ENCODE results near the gene AIRE.
"Not testable (repeated sequence)": the region's sequence is repeated elsewhere in the genome, so short reads cannot be mapped to it uniquely, and the experiment has no call there.

The AIRE gene

DNA sequence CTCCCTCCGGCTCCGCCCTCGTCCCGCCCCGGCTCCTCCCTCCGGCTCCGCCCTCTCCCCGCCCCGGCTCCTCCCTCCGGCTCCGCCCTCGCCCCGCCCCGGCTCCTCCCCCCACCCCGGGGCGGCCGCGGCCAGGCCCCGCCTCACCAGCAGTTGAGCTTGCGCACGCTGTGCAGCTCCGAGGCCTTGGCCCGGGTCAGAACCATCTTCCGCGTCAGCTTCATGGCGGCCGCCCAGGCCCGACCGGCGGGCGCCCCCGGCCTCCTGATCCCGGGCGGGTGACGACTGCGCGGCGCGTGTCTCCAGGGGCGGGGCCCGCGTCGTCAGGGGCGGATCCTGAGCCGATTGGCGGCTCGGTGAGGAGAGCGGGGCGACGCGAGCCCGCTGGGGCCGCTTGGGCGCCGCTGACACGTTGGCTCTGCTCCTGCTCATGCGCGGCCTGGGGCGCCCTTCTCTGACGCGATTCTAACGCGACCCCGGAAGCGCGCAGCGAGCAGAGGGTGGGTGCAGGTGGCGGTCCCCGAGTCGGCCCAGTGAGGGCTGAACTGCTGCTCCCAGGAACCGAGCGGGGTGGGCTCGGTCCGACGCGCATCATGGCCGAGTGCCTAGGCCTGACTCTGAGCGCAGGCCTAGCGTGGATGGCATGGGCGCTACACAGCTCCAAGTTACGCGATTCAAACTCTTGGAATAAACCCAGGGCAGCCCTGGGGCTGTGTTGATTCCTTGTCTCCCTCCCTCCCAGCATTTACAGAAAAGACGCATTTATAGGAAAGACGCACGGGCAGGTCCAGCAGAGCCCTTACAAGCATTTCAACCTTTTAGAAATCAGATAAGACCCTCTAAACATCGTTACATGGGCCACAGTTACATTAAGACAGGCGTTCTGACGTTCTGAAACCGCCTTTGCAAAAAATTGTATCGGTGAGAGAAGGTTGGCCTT lies 53.6 kb downstream of the AIRE start, which contains the start of gene CFAP410:
TSS of gene CFAP410 (minus strand) at position 420 of the 940 bp plus-strand sequence. CDS start at position 224, 196 bp downstream.
- DNase-seq = peak; percentile 97 to 98 (median 98)

DNA sequence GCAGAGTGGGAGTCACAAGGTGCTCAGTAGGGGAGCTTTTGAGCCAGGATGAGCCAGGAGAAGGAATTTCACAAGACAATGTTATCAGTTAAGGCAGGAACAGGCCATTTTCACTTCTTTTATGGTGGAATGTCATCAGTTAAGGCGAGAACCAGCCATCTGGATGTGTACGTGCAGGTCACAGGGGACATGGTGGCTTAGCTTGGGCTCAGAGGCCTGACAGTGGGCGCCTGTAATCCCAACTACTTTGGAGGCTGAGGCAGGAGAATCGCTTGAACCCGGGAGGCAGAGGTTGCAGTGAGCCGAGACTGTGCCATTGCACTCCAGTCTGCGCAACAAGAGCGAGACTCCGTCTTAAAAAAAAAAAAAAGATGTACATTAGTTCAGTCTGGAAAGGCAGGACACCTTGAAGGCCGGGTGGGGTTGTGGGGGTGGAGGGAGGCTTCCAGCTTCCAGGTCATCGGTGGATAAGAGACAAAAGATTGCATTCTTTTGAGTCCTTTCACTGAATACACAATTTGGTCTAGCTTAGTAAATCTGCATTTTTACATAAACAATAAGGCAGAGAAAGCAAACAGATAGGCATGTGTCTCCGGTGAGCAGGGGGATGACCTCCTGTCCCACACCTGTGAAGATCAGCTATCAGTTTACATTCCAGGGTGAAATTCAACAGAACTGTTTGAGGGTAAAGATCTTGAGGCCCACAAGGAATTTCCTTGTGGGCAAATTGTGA lies 56.2 kb downstream of the AIRE start:
- DNase-seq = not testable (repeated sequence)

DNA sequence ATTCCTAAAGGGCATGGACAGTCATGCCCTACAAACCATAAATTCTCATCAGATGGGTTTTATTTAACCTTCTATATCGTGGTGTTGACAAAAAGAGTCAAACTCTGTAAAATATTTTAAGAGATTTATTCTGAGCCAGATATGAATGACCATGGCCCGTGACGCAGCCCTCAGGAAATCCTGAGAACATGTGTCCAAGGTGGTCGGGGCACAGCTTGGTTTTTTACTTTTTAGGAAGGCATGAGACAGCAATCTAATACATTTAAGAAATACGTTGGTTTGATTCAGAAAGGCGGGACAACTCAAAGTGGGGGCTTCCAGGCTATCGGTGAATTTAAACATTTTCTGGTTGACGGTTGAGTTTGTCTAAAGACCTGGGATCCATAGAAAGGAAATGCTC lies 57.3 kb downstream of the AIRE start:
- not testable (repeated sequence) for DNase-seq

DNA sequence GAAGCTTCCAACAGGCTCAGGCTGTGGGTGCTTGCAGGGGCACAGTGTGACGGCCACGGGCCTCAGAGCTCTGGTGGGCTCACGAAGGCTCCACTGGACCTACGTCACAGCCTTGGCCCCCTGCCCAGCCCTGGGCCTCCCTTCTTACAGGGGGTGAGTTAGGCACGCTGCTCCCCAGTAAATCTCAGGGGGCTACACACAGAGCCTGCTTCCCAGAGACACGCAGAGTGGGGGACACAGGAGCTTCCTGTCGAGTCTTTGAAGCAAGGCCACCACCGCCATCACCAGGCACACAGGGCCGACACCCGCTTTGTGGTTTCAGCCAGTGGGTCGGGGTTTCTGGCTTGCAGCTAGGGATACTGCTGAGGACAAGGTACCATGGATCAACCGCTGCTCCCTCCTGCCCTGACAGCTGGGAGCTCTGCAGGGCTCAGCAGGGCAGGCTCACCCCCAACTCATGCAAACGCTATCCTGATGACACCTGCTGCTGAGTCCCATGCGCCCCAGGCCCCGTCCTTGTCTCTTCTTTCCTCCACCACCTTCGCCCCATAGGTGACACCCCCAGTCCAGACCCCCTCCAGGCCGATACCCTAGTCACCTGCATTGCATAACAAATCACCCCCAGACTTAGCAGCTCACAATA lies 59.0 kb downstream of the AIRE start:
- no peak for DNase-seq

DNA sequence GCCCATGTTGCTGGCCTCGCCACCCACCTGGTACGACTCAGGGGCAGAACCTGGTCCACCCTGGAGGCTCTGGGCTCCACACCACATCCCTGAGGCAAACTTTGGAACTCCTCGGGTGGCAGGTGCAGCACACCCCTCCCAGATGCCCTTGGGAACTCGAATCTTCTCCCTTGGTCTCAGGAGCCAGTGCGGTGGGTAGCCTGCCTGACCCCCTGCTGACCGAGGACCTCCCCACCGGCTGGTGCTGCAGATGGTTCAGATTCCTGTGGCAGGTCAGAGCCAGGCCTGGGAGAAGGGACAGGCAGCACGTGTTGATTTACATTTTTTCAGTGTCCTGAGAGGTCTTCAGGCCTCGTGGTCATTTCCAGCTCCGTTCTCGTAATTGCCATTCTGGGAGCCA lies 59.8 kb downstream of the AIRE start:
- no peak for DNase-seq

DNA sequence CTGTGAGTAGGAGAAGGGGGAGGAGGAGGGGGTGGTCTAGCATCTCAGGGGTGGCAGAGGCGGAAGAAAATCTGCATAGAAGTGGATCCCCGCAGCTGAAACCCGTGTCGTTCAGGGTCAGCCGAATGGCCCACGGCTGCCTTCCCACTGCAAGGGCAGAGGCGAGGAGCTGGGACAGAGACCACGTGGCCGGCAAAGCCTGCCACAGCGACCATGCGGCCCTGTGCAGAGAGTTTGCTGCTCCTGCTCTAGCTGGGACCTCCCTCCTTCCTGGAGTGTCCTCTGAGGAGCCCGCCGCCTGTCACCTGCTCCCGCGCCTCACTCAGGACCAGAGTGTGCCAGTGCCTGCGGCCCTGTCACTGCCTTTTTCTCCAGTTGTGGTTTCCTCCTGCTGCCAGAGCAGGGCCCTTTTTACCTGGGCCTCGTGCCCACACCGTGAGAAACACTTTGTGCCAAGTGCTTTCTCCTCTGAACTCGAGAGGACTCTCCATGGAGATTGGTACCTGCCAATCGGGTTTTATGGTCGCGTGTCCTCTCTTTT lies 62.3 kb downstream of the AIRE start:
- no peak for DNase-seq

All from suppressor macrophage treated with lipopolysaccharide for 1 hour (primary cell).